Right lobe of liver (tissue), 6 donors: ENCODE data around the gene ZFYVE19. TPM values are rescaled to one million over a fixed set of nuclear protein-coding genes. Genes with fewer than 3 reads are reported as not detected.

Source experiments
- ATAC-seq, 4 donors: fragments of 200-7000 bp; cut with Tn5 transposase; one replicate each; pipeline ENCODE4 v1.9.1; 2020; ENCODE audit warnings: mild to moderate bottlenecking in 4 of 4, moderate library complexity in 4 of 4
- DNase-seq, 3 donors: peaks; one replicate each; pipeline ENCODE4 v3.0.0-alpha.2; 2020
- H3K27ac ChIP-seq, 3 donors: fragments of 200-600 bp; one replicate each; pipeline ENCODE4 v1.8.0; 2022
- H3K27me3 ChIP-seq, 2 donors: fragments of 200-600 bp; one replicate each; pipeline ENCODE4 v1.8.0; 2022
- H3K36me3 ChIP-seq, 4 donors: fragments of 200-600 bp; sonication (generic) in 1 of 4; one replicate each; pipeline versions ENCODE4 v1.5.1 to v1.8.0; 2017 to 2022; ENCODE audit warnings: control low read depth in 1 of 4
- H3K4me1 ChIP-seq, 4 donors: fragments of 200-600 bp; sonication (generic) in 1 of 4; one replicate each; pipeline versions ENCODE4 v1.5.1 to v1.8.0; 2017 to 2022; ENCODE audit warnings: control low read depth in 1 of 4
- H3K4me3 ChIP-seq, 3 donors: fragments of 200-600 bp; one replicate each; pipeline ENCODE4 v1.8.0; 2022
- H3K9me3 ChIP-seq, 4 donors: fragments of 200-600 bp; sonication (generic) in 1 of 4; one replicate each; pipeline versions ENCODE4 v1.5.1 to v1.8.0; 2017 to 2022; ENCODE audit warnings: control low read depth in 1 of 4
- CTCF ChIP-seq, 4 donors: fragments of 200-600 bp in 3 of 4; fragments of 450-650 bp in 1 of 4; IDR thresholded peaks; one replicate each; pipeline versions ENCODE4 v1.5.1 to v1.8.0; 2016 to 2022; ENCODE audit warnings: antibody characterized with exemption in 4 of 4, mild to moderate bottlenecking in 2 of 4
- POLR2A ChIP-seq: fragments of 450-650 bp; IDR thresholded peaks from one replicate; pipeline ENCODE4 v1.6.1; 2017; ENCODE audit warnings: antibody characterized with exemption, mild to moderate bottlenecking
- WGBS: methylation state at CpG from one replicate; pipeline ENCODE4 v1.1.6; 2018; ENCODE audit warnings: low coverage, low lambda C conversion rate; ENCODE audit not compliant: insufficient coverage; ENCODE audit errors: missing lambda C conversion rate; 5-methylcytosine and 5-hydroxymethylcytosine counted together
- intact Hi-C, 2 donors: fragments of 100-400 bp; cut with DNase I; formaldehyde crosslinking; loops; one replicate each; pipeline versions ENCODE4 v1.11.2 to v1.14.1; 2022
- total RNA-seq, 6 experiments: library from RNA; depleted of rRNA in 2 of 6; stranded (reverse); fragments of >200 nt in 2 of 6; fragmentation: NEBNext Ultra II Directional in 3 of 6; extraction: Animal tissue kit (Norgen Biotek cat#: 25700) in 3 of 6; gene quantifications; one replicate each; pipeline versions ENCODE4 v1.1.0 to v1.2.4, GENCODE V29; 2016 to 2023
- donor health status: DM: no; HTN: yes; CAD: no.
- donor health status: DM: no; HTN: no; CAD: no.
- donor health status: DM: no; HTN: no; CAD: no.
- donor health status: DM: no; HTN: yes; CAD: no.
- donor health status: DM: no; HTN: yes; CAD: no.

ZFYVE19 gene
- total RNA-seq, 6 experiments from 2014 or later: 11.5 to 49.3 (median 19.5) TPM

GRCh38 chr15:40853241-40853890 is 46.5 kb downstream of the ZFYVE19 start:
- TF ChIP-seq POLR2A (no peak), CTCF (IDR thresholded peaks at IDR 0.05) (no peak)
- no peaks in the 10 kb centered on the region for H3K4me1 ChIP-seq
- no peaks in the 10 kb centered on the region for H3K9me3 ChIP-seq
- DNase-seq (no peak), ATAC-seq (no peak)
- no peaks in the 10 kb centered on the region for H3K27me3 ChIP-seq
- 100% methylated on average over 2 of the region's 16 CpGs for WGBS
- intact Hi-C loops: no loop called here
- H3K27ac ChIP-seq: no peak overlapping the region
- no peak overlapping the region for H3K4me3 ChIP-seq
- no peaks in the 10 kb centered on the region for H3K36me3 ChIP-seq

GRCh38 chr15:40854161-40854560 is 47.3 kb downstream of the ZFYVE19 start:
- H3K4me3 ChIP-seq: no peak overlapping the region
- H3K27ac ChIP-seq: no peak overlapping the region
- ATAC-seq (no peak), DNase-seq (no peak)
- WGBS: 100% methylated on average over 1 of the region's 10 CpGs
- H3K27me3 ChIP-seq: no peaks in the 10 kb centered on the region
- TF ChIP-seq POLR2A (no peak), CTCF (IDR thresholded peaks at IDR 0.05) (no peak)
- intact Hi-C loops: no loop called here
- H3K4me1 ChIP-seq: no peaks in the 10 kb centered on the region
- H3K9me3 ChIP-seq: no peaks in the 10 kb centered on the region
- H3K36me3 ChIP-seq: no peaks in the 10 kb centered on the region

GRCh38 chr15:40855706-40856234 is 48.9 kb downstream of the ZFYVE19 start:
- no peaks in the 10 kb centered on the region for H3K27me3 ChIP-seq
- DNase-seq (no peak), ATAC-seq (no peak)
- no peaks in the 10 kb centered on the region for H3K36me3 ChIP-seq
- TF ChIP-seq CTCF (IDR thresholded peaks at IDR 0.05) (no peak), POLR2A (no peak)
- no peak overlapping the region for H3K4me3 ChIP-seq
- no peaks in the 10 kb centered on the region for H3K4me1 ChIP-seq
- H3K27ac ChIP-seq: no peak overlapping the region
- 66% methylated on average over 2 of the region's 13 CpGs for WGBS
- H3K9me3 ChIP-seq: no peaks in the 10 kb centered on the region
- intact Hi-C loops: loop anchor here in 1 of 2 donors (5.0 kb wide), 1 partner anchor 37 kb away; the partner anchor contains the start of gene VPS18

- TF ChIP-seq POLR2A (no peak), CTCF (IDR thresholded peaks at IDR 0.05) (no peak)
- 63% methylated on average over 3 of the region's 8 CpGs for WGBS
- Histone ChIP-seq H3K36me3 (no peaks in the 10 kb centered on the region), H3K9me3 (no peaks in the 10 kb centered on the region), H3K27me3 (no peaks in the 10 kb centered on the region), H3K4me1 (no peaks in the 10 kb centered on the region), H3K27ac (no peak overlapping the region), H3K4me3 (no peak overlapping the region)
- intact Hi-C loops: loop anchor here in 1 of 2 donors (5.0 kb wide), 1 partner anchor 36 kb away; the partner anchor contains the start of gene VPS18
- ATAC-seq: no peak
- DNase-seq: no peak
Measured at GRCh38 chr15:40856746-40857145, 49.9 kb downstream of the ZFYVE19 start.
